GM23248 (cell line): ENCODE measurements around the gene PACS1. TPM values are rescaled to one million over a fixed set of nuclear protein-coding genes. Genes with fewer than 3 reads are reported as not detected.

ENCODE experiments used
- DNase-seq: peaks from one replicate; pipeline ENCODE4 v3.0.0-alpha.2; 2015
- H2AFZ ChIP-seq: fragments of 200-600 bp; sonication (generic); 2 replicates; pipeline ENCODE4 v1.6.1; 2016; ENCODE audit warnings: antibody characterized with exemption
- H3F3A ChIP-seq: fragments of 200-600 bp; sonication (generic); 2 replicates; pipeline ENCODE4 v1.6.1; 2016; ENCODE audit warnings: mild to moderate bottlenecking, antibody characterized with exemption, mixed run types; ENCODE audit not compliant: insufficient read depth
- H3K27ac ChIP-seq: fragments of 200-600 bp; sonication (generic); 2 replicates; pipeline ENCODE4 v1.5.1; 2016; ENCODE audit warnings: mild to moderate bottlenecking
- H3K27me3 ChIP-seq: fragments of 200-600 bp; sonication (generic); replicated peaks from 2 replicates; pipeline ENCODE4 v1.6.1; 2016; ENCODE audit warnings: mild to moderate bottlenecking; ENCODE audit not compliant: insufficient read depth
- H3K36me3 ChIP-seq: fragments of 200-600 bp; sonication (generic); 2 replicates; pipeline ENCODE4 v1.6.1; 2016; ENCODE audit warnings: low read depth, mild to moderate bottlenecking
- H3K4me1 ChIP-seq: fragments of 200-600 bp; sonication (generic); 2 replicates; pipeline ENCODE4 v1.6.1; 2016; ENCODE audit warnings: mild to moderate bottlenecking; ENCODE audit not compliant: insufficient read depth
- H3K4me2 ChIP-seq: fragments of 200-600 bp; sonication (generic); one replicate; pipeline ENCODE4 v1.6.1; 2016; ENCODE audit warnings: mild to moderate bottlenecking; ENCODE audit not compliant: unreplicated experiment
- H3K4me3 ChIP-seq: fragments of 200-600 bp; sonication (generic); 2 replicates; pipeline ENCODE4 v1.5.1; 2016; ENCODE audit warnings: mild to moderate bottlenecking
- H3K79me2 ChIP-seq: fragments of 200-600 bp; sonication (generic); 2 replicates; pipeline ENCODE4 v1.6.1; 2016; ENCODE audit warnings: mild to moderate bottlenecking; ENCODE audit not compliant: insufficient read depth
- H3K9ac ChIP-seq: fragments of 200-600 bp; sonication (generic); 2 replicates; pipeline ENCODE4 v1.6.1; 2016; ENCODE audit warnings: mild to moderate bottlenecking
- H3K9me2 ChIP-seq: fragments of 200-600 bp; sonication (generic); 2 replicates; pipeline ENCODE4 v1.6.1; 2016; ENCODE audit warnings: mixed run types, mild to moderate bottlenecking, moderate library complexity; ENCODE audit not compliant: insufficient read depth
- H3K9me3 ChIP-seq: fragments of 200-600 bp; sonication (generic); one replicate; pipeline ENCODE4 v1.6.1; 2017; ENCODE audit warnings: low read depth
- H4K20me1 ChIP-seq: fragments of 200-600 bp; sonication (generic); 2 replicates; pipeline ENCODE4 v1.6.0; 2016; ENCODE audit not compliant: insufficient read depth
- EZH2 ChIP-seq: fragments of 200-600 bp; sonication (generic); IDR thresholded peaks from 2 replicates; pipeline ENCODE4 v1.6.1; 2018; ENCODE audit warnings: antibody characterized with exemption, mild to moderate bottlenecking; ENCODE audit not compliant: insufficient read depth, poor library complexity, severe bottlenecking
- EZH2phosphoT487 ChIP-seq: fragments of 200-600 bp; sonication (generic); IDR thresholded peaks from 2 replicates; pipeline ENCODE4 v1.6.1; 2018; ENCODE audit warnings: antibody characterized with exemption, moderate library complexity, mild to moderate bottlenecking, low read depth; ENCODE audit not compliant: insufficient read depth
- WGBS, 2 experiments: methylation state at CpG; one replicate each; pipeline ENCODE4 v1.1.6; 2015 to 2017; ENCODE audit warnings: low lambda C conversion rate in 2 of 2, low coverage in 1 of 2; ENCODE audit errors: missing lambda C conversion rate in 2 of 2; 5-methylcytosine and 5-hydroxymethylcytosine counted together
- in situ Hi-C: fragments of 300-500 bp; cut with MboI; formaldehyde crosslinking; loops from 2 replicates; pipeline ENCODE4 v1.15.0; 2020
- polyA plus RNA-seq: library from polyadenylated mRNA; unstranded; fragments of >200 nt; fragmentation: Nextera tagmentation; extraction: Ambion mirVana; gene quantifications from 2 replicates; pipeline ENCODE4 v1.2.1, GENCODE V29; 2016
- total RNA-seq: library from RNA; depleted of rRNA; stranded (reverse); fragments of >200 nt; shearing (Covaris generic); gene quantifications from 2 replicates; pipeline ENCODE4 v1.2.3, GENCODE V29; 2014

PACS1 gene
- total and polyA plus RNA-seq, 2 experiments from 2014 or later: 33.2 to 48.9 TPM

DNA sequence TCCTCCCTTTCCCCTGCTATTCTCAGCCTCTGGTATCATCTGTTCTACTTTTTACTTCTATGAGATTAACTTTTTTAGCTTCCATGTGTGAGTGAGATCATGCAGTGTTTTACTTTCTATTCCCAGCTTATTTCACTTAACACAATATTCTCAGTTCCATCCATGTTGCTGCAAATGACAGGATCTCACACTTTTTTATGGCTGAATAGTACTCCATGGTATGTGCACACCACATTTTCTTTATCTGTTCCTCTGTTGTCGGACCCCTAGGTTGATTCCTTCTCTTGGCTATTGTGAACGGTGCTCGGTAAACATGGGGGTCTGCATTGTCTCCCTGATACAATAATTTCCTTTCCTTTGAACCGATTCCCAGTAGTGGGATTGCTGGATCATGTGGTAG, 117.4 kb downstream of the PACS1 start:
- no peaks in the 10 kb centered on the region for H3K9me3 ChIP-seq
- peaks cover 24% of the 10 kb centered on the region for H3K4me1 ChIP-seq
- H3K27me3 ChIP-seq: no peaks in the 10 kb centered on the region
- H3K36me3 ChIP-seq: no peaks in the 10 kb centered on the region
- DNase-seq: no peak
- no peak overlapping the region for H3K9ac ChIP-seq
- H4K20me1 ChIP-seq: no peaks in the 10 kb centered on the region
- H3K4me3 ChIP-seq: no peak overlapping the region
- H3K4me2 ChIP-seq: no peak overlapping the region
- 95 to 96% methylated on average over 4 of the region's 4 CpGs for WGBS, 2 experiments
- H3K27ac ChIP-seq: no peak overlapping the region
- no peak overlapping the region for H2AFZ ChIP-seq
- peaks cover 100% of the 10 kb centered on the region for H3K79me2 ChIP-seq
- in situ Hi-C loops: no loop called here
- no peak for TF ChIP-seq EZH2
- no peak for TF ChIP-seq EZH2phosphoT487
- no peaks in the 10 kb centered on the region for H3K9me2 ChIP-seq
- H3F3A ChIP-seq: peaks cover 26% of the 10 kb centered on the region

DNA sequence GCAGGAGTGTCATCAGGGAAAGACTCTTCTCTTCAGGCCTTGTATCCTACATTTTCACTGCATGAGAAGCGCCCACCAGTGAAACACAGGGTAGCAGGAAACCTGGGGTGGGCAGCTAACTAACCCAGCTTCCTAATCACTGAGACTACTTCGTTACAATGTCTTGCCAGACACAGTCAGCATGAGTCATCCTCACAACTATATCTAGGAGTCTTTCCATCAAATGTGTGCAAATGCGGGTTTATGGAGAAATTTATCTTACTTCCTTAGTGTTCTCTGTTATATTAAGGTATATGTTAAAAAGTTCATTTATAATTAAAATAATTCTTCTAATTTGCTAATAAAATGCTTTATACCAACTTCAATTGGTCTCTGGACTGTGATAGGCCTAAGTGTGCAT, 118.5 kb downstream of the PACS1 start:
- Histone ChIP-seq H2AFZ (no peak overlapping the region), H3K79me2 (peaks cover 100% of the 10 kb centered on the region), H3K27ac (peak overlapping the region; percentile 39), H3K4me3 (no peak overlapping the region), H3K4me2 (no peak overlapping the region), H3K4me1 (peaks cover 26% of the 10 kb centered on the region), H3K9me2 (no peaks in the 10 kb centered on the region), H3K9me3 (no peaks in the 10 kb centered on the region), H4K20me1 (no peaks in the 10 kb centered on the region), H3K9ac (no peak overlapping the region), H3F3A (peaks cover 24% of the 10 kb centered on the region), H3K27me3 (no peaks in the 10 kb centered on the region), H3K36me3 (no peaks in the 10 kb centered on the region)
- peak; percentile 90 for DNase-seq
- 30 to 39% methylated on average over 3 of the region's 3 CpGs for WGBS, 2 experiments
- TF ChIP-seq EZH2 (no peak), EZH2phosphoT487 (no peak)
- in situ Hi-C loops: no loop called here

DNA sequence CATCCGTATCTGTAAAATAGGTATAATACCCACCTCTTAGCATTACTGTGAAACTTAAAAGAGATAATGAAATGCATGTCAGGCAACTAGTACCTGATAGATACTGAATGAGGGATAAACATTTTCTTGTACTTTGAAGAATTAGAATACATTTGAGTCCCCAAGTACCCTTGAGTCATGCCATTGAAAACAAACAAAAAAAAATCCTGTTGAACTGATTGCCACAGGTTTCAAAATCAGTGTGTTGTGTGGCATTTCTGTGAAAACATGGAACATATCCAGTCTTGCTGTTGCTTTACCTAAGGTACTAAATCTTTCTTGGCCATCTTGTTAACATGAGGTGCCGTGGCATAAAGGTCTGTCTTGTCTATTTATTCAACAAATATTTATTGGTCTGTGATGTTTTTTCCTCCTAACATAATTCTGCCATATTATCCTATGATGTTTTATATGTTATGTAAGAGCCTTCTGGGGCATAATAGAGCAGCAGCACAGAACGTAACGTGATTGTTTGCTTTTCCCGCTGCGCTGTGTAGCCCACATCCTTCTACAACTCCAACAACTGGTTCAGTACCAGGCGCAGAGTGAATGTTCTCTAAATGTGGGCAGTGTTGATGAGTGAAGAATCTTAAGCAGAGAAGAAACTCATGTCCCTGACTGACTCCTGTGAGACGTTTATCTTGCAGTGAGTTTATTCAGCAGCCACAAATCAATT, 119.1 kb downstream of the PACS1 start:
- no peaks in the 10 kb centered on the region for H3K9me2 ChIP-seq
- peaks cover 2% of the 10 kb centered on the region; the same call in 1 of the 2 replicates for H3K36me3 ChIP-seq
- peaks cover 24% of the 10 kb centered on the region for H3F3A ChIP-seq
- TF ChIP-seq EZH2: no peak
- no peak for TF ChIP-seq EZH2phosphoT487
- no peak overlapping the region for H3K9ac ChIP-seq
- H3K4me1 ChIP-seq: peaks cover 26% of the 10 kb centered on the region
- no peak overlapping the region for H3K4me3 ChIP-seq
- DNase-seq: peak; percentile 12
- H3K27ac ChIP-seq: no peak overlapping the region
- peaks cover 100% of the 10 kb centered on the region for H3K79me2 ChIP-seq
- in situ Hi-C loops: no loop called here
- H2AFZ ChIP-seq: no peak overlapping the region
- H3K4me2 ChIP-seq: no peak overlapping the region
- no peaks in the 10 kb centered on the region for H3K27me3 ChIP-seq
- H3K9me3 ChIP-seq: no peaks in the 10 kb centered on the region
- 92 to 95% methylated on average over 8 of the region's 8 CpGs for WGBS, 2 experiments
- H4K20me1 ChIP-seq: no peaks in the 10 kb centered on the region

DNA sequence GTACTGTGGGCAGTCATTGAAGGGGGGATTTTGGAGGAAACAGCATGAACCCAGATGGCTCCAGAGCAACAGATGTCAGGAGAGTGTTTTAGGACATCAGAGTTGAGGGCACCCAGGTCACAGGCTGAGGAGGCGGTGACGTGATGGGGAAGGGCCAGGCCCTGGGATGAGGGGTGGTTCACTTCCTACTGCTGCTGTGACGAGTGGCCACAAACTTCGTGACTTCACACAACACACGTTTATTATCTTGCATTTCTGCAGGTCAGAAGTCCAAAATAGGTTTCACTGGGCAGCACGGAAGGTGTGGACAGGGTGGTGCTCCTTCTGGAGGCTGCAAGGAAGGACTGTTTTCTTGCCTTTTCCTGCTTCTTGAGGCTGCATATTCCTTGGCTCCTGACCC, 120.7 kb downstream of the PACS1 start:
- in situ Hi-C loops: no loop called here
- Histone ChIP-seq H3K27ac (no peak overlapping the region), H3K4me2 (no peak overlapping the region), H3K79me2 (peaks cover 95% of the 10 kb centered on the region), H3K9me3 (no peaks in the 10 kb centered on the region), H4K20me1 (no peaks in the 10 kb centered on the region), H3F3A (peaks cover 24% of the 10 kb centered on the region), H3K9ac (no peak overlapping the region), H2AFZ (no peak overlapping the region), H3K9me2 (no peaks in the 10 kb centered on the region), H3K36me3 (peaks cover 8% of the 10 kb centered on the region; the same call in 1 of the 2 replicates), H3K27me3 (no peaks in the 10 kb centered on the region), H3K4me1 (peaks cover 26% of the 10 kb centered on the region), H3K4me3 (no peak overlapping the region)
- no peak for DNase-seq
- no peak for TF ChIP-seq EZH2phosphoT487
- no peak for TF ChIP-seq EZH2
- WGBS, 2 experiments: 87 to 93% methylated on average over 6 of the region's 6 CpGs
